ENCODE measurements around the gene RAMAC.

Gene RAMAC

DNA sequence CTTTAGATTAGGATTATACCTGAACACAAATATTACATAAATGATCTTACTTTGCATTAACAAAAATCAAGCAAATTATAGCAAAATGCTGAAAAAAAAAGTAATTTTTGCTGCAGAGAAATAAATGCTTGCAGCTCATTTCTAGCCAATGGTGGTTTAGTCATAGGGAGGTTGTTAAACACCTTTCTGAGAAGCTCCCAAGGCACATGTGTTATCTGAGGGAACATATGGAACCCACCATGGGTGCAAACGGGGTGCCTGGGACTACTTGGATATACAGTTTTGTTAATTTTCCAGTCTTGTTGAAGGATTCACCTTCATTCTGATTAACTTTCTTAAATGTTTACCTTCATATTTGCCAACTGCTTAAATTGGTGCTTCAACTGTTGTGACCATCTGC, 8.9 kb upstream of the RAMAC start:
- Histone ChIP-seq H3K9me3 (ENCODE audit: insufficient read depth, low read length, severe bottlenecking) (no peaks in the 10 kb centered on the region), H3K36me3 (ENCODE audit: insufficient read depth, low read length) (no peaks in the 10 kb centered on the region), H3K27me3 (ENCODE audit: insufficient read depth, low read length, poor library complexity) (no peaks in the 10 kb centered on the region), H2AFZ (ENCODE audit: low read depth, low read length) (no peak overlapping the region), H3K4me1 (ENCODE audit: insufficient read depth, low read length) (no peaks in the 10 kb centered on the region), H4K20me1 (ENCODE audit: insufficient read depth, low read length) (no peaks in the 10 kb centered on the region), H3K9ac (ENCODE audit: low read depth, low read length) (no peak overlapping the region), H3K4me3 (ENCODE audit: low read depth in 1 of 2, low read length in 2 of 2) (no peak overlapping the region), H3K27ac (ENCODE audit: low read length) (no peak overlapping the region), H3K4me2 (ENCODE audit: insufficient read depth, low read length) (no peak overlapping the region), H3K79me2 (ENCODE audit: insufficient read depth, low read length) (no peaks in the 10 kb centered on the region)
- no peak for TF ChIP-seq EZH2 (IDR thresholded peaks at IDR 0.05; ENCODE audit: borderline replicate concordance, low read depth, low read length, severe bottlenecking)
- TF ChIP-seq, protein P1, sequence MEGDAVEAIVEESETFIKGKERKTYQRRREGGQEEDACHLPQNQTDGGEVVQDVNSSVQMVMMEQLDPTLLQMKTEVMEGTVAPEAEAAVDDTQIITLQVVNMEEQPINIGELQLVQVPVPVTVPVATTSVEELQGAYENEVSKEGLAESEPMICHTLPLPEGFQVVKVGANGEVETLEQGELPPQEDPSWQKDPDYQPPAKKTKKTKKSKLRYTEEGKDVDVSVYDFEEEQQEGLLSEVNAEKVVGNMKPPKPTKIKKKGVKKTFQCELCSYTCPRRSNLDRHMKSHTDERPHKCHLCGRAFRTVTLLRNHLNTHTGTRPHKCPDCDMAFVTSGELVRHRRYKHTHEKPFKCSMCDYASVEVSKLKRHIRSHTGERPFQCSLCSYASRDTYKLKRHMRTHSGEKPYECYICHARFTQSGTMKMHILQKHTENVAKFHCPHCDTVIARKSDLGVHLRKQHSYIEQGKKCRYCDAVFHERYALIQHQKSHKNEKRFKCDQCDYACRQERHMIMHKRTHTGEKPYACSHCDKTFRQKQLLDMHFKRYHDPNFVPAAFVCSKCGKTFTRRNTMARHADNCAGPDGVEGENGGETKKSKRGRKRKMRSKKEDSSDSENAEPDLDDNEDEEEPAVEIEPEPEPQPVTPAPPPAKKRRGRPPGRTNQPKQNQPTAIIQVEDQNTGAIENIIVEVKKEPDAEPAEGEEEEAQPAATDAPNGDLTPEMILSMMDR (IDR thresholded peaks at IDR 0.05; ENCODE audit: borderline replicate concordance, extremely low read depth, low read length, poor library complexity, severe bottlenecking) = no peak
- no peak for DNase-seq
- ATAC-seq (ENCODE audit: insufficient read depth, low read depth) = no peak

DNA sequence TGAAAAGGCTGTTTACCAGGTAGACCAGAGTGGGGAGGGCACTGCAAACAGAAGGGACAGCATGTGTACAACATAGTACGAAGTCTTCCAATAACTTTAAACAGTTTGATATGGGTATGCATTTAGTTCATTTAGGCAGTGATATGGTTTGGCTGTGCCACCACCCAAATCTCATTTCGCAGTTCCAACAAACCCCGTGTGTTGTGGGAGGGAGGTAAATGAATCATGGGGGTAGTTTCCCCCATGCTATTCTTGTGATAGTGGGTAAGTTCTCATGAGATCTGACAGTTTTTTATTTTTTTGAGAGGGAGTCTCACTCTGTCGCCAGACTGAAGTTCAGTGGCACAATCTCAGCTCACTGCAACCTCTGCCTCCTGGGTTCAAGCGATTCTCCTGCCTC, 7.6 kb upstream of the RAMAC start:
- Histone ChIP-seq H4K20me1 (ENCODE audit: insufficient read depth, low read length) (no peaks in the 10 kb centered on the region), H3K27me3 (ENCODE audit: insufficient read depth, low read length, poor library complexity) (no peaks in the 10 kb centered on the region), H3K9me3 (ENCODE audit: insufficient read depth, low read length, severe bottlenecking) (no peaks in the 10 kb centered on the region), H3K4me3 (ENCODE audit: low read depth in 1 of 2, low read length in 2 of 2) (no peak overlapping the region), H3K4me1 (ENCODE audit: insufficient read depth, low read length) (no peaks in the 10 kb centered on the region), H3K4me2 (ENCODE audit: insufficient read depth, low read length) (no peak overlapping the region), H3K36me3 (ENCODE audit: insufficient read depth, low read length) (no peaks in the 10 kb centered on the region), H3K27ac (ENCODE audit: low read length) (no peak overlapping the region), H2AFZ (ENCODE audit: low read depth, low read length) (no peak overlapping the region), H3K79me2 (ENCODE audit: insufficient read depth, low read length) (no peaks in the 10 kb centered on the region), H3K9ac (ENCODE audit: low read depth, low read length) (no peak overlapping the region)
- no peak for DNase-seq
- TF ChIP-seq EZH2 (IDR thresholded peaks at IDR 0.05; ENCODE audit: borderline replicate concordance, low read depth, low read length, severe bottlenecking) = no peak
- TF ChIP-seq, protein P1 (IDR thresholded peaks at IDR 0.05; ENCODE audit: borderline replicate concordance, extremely low read depth, low read length, poor library complexity, severe bottlenecking) = no peak
- ATAC-seq (ENCODE audit: insufficient read depth, low read depth) = no peak

DNA sequence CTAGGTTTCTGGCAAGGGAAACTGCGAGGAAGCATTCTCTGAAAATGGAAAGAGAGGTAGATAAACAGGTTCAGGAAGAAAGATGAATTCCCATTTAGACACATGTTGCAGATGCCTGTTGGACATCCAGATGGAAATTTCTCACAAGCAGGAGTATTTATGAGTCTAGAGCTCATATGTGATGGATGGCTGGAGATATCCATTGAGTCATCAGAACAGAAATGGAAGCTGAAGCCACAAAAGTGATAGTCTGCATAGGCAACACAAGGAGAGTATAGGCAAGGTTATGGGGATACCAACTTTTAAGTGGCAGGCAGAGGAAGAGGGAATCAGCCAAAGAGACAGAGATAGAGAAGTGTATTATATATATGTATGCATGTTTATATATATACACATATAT, 6.3 kb upstream of the RAMAC start:
- no peaks in the 10 kb centered on the region for H3K9me3 ChIP-seq (ENCODE audit: insufficient read depth, low read length, severe bottlenecking)
- no peak for ATAC-seq (ENCODE audit: insufficient read depth, low read depth)
- no peak overlapping the region for H2AFZ ChIP-seq (ENCODE audit: low read depth, low read length)
- no peaks in the 10 kb centered on the region for H3K36me3 ChIP-seq (ENCODE audit: insufficient read depth, low read length)
- no peak for DNase-seq
- no peaks in the 10 kb centered on the region for H3K27me3 ChIP-seq (ENCODE audit: insufficient read depth, low read length, poor library complexity)
- no peak overlapping the region for H3K4me3 ChIP-seq (ENCODE audit: low read depth in 1 of 2, low read length in 2 of 2)
- peaks cover 2% of the 10 kb centered on the region; the same call in 1 of the 2 replicates for H3K4me1 ChIP-seq (ENCODE audit: insufficient read depth, low read length)
- no peaks in the 10 kb centered on the region for H4K20me1 ChIP-seq (ENCODE audit: insufficient read depth, low read length)
- no peak overlapping the region for H3K9ac ChIP-seq (ENCODE audit: low read depth, low read length)
- TF ChIP-seq, protein P1 (IDR thresholded peaks at IDR 0.05; ENCODE audit: borderline replicate concordance, extremely low read depth, low read length, poor library complexity, severe bottlenecking) = no peak
- no peak for TF ChIP-seq EZH2 (IDR thresholded peaks at IDR 0.05; ENCODE audit: borderline replicate concordance, low read depth, low read length, severe bottlenecking)
- no peaks in the 10 kb centered on the region for H3K79me2 ChIP-seq (ENCODE audit: insufficient read depth, low read length)
- H3K4me2 ChIP-seq (ENCODE audit: insufficient read depth, low read length) = no peak overlapping the region
- no peak overlapping the region for H3K27ac ChIP-seq (ENCODE audit: low read length)

DNA sequence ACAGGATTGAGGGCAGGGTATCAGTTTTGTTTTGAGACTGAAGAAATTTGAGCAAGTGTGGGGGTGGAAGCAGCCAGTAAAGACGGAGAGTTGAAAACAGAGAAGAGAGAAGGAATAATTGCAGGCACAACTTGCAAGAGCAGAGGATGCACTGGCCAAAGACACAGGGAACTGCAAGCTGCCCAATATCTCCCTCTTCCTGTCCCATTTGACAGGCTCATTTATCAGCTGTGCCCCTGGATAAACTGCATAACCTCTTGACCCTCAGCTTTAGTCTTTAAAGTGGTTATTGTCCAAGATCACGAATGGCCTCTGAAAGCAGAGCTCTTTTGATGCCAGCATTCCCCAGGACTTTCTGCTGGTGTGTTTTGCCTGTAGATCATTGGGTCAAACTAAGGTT, 5.0 kb upstream of the RAMAC start:
- H3K36me3 ChIP-seq (ENCODE audit: insufficient read depth, low read length) = no peaks in the 10 kb centered on the region
- no peak overlapping the region for H3K9ac ChIP-seq (ENCODE audit: low read depth, low read length)
- H3K4me3 ChIP-seq (ENCODE audit: low read depth in 1 of 2, low read length in 2 of 2) = no peak overlapping the region
- ATAC-seq (ENCODE audit: insufficient read depth, low read depth) (no peak), DNase-seq (no peak)
- TF ChIP-seq EZH2 (IDR thresholded peaks at IDR 0.05; ENCODE audit: borderline replicate concordance, low read depth, low read length, severe bottlenecking) = no peak
- TF ChIP-seq, protein P1 (IDR thresholded peaks at IDR 0.05; ENCODE audit: borderline replicate concordance, extremely low read depth, low read length, poor library complexity, severe bottlenecking) = no peak
- peaks cover 10% of the 10 kb centered on the region for H3K79me2 ChIP-seq (ENCODE audit: insufficient read depth, low read length)
- no peaks in the 10 kb centered on the region for H3K27me3 ChIP-seq (ENCODE audit: insufficient read depth, low read length, poor library complexity)
- no peaks in the 10 kb centered on the region for H4K20me1 ChIP-seq (ENCODE audit: insufficient read depth, low read length)
- no peak overlapping the region for H2AFZ ChIP-seq (ENCODE audit: low read depth, low read length)
- H3K27ac ChIP-seq (ENCODE audit: low read length) = no peak overlapping the region
- no peak overlapping the region for H3K4me2 ChIP-seq (ENCODE audit: insufficient read depth, low read length)
- H3K9me3 ChIP-seq (ENCODE audit: insufficient read depth, low read length, severe bottlenecking) = no peaks in the 10 kb centered on the region
- H3K4me1 ChIP-seq (ENCODE audit: insufficient read depth, low read length) = peaks cover 13% of the 10 kb centered on the region

All from DND-41 (cell line).